ENCODE data around the gene CGB1.

DNA sequence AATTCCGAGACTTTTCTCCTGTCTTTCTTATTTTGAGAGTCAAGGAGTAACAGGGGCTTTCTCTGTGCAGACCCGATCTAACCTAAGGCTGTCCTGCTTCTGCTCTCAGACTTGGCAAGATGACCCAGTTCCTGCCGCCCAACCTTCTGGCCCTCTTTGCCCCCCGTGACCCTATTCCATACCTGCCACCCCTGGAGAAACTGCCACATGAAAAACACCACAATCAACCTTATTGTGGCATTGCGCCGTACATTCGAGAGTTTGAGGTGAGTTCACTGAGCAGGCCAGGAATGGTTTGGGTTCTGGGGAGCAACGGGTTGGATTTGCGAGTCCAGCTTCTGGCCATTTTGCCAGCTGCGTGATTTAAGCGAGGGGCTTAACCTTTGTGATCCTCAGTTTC is 49.6 kb upstream of the CGB1 start:
- TF ChIP-seq, protein P1, sequence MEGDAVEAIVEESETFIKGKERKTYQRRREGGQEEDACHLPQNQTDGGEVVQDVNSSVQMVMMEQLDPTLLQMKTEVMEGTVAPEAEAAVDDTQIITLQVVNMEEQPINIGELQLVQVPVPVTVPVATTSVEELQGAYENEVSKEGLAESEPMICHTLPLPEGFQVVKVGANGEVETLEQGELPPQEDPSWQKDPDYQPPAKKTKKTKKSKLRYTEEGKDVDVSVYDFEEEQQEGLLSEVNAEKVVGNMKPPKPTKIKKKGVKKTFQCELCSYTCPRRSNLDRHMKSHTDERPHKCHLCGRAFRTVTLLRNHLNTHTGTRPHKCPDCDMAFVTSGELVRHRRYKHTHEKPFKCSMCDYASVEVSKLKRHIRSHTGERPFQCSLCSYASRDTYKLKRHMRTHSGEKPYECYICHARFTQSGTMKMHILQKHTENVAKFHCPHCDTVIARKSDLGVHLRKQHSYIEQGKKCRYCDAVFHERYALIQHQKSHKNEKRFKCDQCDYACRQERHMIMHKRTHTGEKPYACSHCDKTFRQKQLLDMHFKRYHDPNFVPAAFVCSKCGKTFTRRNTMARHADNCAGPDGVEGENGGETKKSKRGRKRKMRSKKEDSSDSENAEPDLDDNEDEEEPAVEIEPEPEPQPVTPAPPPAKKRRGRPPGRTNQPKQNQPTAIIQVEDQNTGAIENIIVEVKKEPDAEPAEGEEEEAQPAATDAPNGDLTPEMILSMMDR (IDR thresholded peaks at IDR 0.05; ENCODE audit: low read depth, low read length, missing input control) = no peak
- TF ChIP-seq, protein P2, sequence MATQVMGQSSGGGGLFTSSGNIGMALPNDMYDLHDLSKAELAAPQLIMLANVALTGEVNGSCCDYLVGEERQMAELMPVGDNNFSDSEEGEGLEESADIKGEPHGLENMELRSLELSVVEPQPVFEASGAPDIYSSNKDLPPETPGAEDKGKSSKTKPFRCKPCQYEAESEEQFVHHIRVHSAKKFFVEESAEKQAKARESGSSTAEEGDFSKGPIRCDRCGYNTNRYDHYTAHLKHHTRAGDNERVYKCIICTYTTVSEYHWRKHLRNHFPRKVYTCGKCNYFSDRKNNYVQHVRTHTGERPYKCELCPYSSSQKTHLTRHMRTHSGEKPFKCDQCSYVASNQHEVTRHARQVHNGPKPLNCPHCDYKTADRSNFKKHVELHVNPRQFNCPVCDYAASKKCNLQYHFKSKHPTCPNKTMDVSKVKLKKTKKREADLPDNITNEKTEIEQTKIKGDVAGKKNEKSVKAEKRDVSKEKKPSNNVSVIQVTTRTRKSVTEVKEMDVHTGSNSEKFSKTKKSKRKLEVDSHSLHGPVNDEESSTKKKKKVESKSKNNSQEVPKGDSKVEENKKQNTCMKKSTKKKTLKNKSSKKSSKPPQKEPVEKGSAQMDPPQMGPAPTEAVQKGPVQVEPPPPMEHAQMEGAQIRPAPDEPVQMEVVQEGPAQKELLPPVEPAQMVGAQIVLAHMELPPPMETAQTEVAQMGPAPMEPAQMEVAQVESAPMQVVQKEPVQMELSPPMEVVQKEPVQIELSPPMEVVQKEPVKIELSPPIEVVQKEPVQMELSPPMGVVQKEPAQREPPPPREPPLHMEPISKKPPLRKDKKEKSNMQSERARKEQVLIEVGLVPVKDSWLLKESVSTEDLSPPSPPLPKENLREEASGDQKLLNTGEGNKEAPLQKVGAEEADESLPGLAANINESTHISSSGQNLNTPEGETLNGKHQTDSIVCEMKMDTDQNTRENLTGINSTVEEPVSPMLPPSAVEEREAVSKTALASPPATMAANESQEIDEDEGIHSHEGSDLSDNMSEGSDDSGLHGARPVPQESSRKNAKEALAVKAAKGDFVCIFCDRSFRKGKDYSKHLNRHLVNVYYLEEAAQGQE (IDR thresholded peaks at IDR 0.05) = no peak
- no peak for TF ChIP-seq YY1 (IDR thresholded peaks at IDR 0.05)
- TF ChIP-seq RAD21 (IDR thresholded peaks at IDR 0.05) = no peak
- TF ChIP-seq GABPA (IDR thresholded peaks at IDR 0.05 in 1 of 2, conservative IDR thresholded peaks at IDR 0.05 in 1 of 2) = no peak
- TF ChIP-seq, protein P3, sequence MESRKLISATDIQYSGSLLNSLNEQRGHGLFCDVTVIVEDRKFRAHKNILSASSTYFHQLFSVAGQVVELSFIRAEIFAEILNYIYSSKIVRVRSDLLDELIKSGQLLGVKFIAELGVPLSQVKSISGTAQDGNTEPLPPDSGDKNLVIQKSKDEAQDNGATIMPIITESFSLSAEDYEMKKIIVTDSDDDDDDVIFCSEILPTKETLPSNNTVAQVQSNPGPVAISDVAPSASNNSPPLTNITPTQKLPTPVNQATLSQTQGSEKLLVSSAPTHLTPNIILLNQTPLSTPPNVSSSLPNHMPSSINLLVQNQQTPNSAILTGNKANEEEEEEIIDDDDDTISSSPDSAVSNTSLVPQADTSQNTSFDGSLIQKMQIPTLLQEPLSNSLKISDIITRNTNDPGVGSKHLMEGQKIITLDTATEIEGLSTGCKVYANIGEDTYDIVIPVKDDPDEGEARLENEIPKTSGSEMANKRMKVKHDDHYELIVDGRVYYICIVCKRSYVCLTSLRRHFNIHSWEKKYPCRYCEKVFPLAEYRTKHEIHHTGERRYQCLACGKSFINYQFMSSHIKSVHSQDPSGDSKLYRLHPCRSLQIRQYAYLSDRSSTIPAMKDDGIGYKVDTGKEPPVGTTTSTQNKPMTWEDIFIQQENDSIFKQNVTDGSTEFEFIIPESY (IDR thresholded peaks at IDR 0.05) = no peak
